GM23338 (cell line): ENCODE data around the gene NHLH1.

ENCODE experiments used
- CTCF ChIP-seq, 2 experiments: fragments of 200-600 bp in 1 of 2; sonication (generic) in 1 of 2; conservative IDR thresholded peaks; 2 replicates each; pipeline versions ENCODE4 v1.5.1 to v1.6.1; 2016 to 2017; ENCODE audit warnings: antibody characterized with exemption in 2 of 2, low read depth in 2 of 2, mild to moderate bottlenecking in 2 of 2, moderate library complexity in 1 of 2
- REST ChIP-seq: IDR thresholded peaks from one replicate; pipeline ENCODE4 v1.6.1; 2018; ENCODE audit warnings: antibody characterized with exemption; ENCODE audit not compliant: unreplicated experiment

- TF ChIP-seq CTCF (conservative IDR thresholded peaks at IDR 0.05; ENCODE audit: low read depth in 2 of 2) (no peak), REST (no peak)
Measured at GRCh38 chr1:160326418-160326817, 40.5 kb upstream of the NHLH1 start.
